ENCODE measurements around the gene OR10V1.

Gene OR10V1, protein sequence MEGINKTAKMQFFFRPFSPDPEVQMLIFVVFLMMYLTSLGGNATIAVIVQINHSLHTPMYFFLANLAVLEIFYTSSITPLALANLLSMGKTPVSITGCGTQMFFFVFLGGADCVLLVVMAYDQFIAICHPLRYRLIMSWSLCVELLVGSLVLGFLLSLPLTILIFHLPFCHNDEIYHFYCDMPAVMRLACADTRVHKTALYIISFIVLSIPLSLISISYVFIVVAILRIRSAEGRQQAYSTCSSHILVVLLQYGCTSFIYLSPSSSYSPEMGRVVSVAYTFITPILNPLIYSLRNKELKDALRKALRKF

DNA sequence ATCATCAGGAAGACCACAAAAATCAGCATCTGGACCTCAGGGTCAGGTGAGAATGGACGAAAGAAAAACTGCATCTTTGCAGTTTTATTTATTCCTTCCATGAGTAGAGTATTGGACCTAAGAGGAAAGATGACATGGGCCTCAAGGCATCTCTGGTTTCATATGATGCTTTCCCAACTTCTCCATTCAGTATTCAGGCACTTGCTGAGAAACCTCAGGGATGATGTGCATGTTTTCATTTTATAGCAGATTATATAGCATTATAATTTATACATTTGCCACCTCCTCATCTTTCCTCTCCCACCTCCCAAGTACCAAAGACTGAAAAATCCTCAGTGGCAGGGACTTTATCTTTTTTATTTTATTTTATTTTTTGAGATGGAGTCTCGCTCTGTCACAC is at the start of gene OR10V1:
OR10V1 (minus strand) TSS at position 101 of the 400 bp plus-strand sequence; CDS start at position 101, 0 bp downstream.
- no peak for DNase-seq

DNA sequence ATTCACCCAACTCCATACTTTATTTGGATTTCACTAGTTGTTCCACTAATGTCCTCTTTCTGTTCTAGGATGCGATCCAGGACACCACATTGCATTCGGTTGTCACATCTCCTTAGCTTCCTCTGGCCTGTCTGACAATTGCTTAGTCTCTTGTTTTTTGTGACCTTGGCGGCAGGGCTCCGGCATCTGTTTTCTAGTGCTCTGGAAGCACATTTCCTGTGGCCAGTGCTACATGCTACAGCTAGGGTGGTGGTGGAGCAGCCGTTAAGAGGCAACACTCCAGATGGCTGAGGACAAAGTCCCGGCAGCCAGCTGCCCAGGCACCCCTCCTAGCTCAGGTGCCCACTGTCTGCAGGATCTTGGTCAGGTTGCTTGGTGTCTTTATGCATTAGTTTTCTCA is 48.3 kb upstream of the OR10V1 start:
- no peak for DNase-seq

DNA sequence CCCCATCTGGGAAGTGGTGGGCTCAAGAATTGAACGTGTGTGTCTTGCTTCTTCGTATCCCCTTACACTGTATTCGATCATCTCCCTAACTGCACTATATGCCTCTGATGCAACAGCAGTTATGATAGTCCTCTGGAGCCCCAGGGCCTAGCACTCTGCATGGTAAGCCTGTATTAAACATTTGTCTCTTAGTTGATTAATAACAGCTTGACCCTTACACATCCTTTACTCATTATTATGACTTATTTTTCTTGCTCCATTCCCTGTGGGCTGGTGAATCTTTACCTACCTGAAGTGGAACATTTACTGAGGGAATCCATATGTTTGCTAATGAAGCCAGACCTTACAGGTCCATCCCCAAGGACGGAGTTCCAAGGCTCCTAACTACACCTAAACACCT is 47.1 kb upstream of the OR10V1 start:
- DNase-seq, result no peak

DNA sequence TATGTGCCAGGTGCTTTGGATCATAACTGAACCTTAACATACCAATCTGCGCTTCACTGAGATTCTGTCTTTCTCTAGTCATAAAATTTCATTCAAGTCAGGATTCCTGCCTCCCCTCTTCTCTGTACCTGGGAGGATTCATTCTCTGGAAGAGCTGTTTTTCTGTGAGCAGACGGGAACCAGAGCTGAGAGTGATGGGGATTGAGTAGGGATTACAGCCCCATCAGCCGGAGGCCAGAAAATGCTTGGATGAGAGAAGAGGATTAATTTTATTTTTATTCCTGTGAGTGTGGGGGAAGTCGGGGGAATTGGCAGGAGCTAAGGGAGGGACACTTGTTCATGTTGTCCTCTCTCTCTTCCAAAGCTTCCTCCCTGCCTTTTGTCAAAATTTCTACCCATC is 46.3 kb upstream of the OR10V1 start:
- DNase-seq, result no peak

DNA sequence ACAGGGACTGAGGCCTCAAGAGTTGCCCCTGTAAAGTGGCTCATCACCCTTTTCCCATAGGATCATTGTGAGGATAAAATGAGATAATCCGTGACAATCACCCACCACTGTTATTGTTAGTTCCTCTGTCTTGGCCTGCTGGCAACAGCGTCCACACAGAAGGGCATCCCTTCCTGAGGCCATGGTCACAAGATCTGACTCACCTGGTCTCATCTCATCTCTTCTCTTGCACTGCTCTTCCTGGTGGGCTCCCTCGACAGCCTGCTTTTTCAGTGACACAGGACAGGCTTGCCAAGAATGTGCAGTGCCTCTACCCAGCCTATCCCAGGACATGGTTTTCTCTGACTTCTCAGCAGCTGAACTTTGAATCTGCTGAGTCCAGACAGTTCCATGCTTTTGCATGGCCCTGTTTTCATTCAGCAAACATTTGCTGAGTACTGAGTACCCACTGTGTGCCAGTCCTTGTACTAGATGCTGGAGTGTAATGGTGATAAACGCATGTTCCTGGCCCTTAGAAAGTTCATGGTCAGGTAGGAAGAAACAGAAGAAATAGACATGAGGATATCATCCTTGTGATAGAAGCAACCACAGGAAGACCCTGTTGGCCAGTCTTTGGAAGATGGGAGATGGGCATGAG is 44.9 kb upstream of the OR10V1 start:
- no peak for DNase-seq

DNA sequence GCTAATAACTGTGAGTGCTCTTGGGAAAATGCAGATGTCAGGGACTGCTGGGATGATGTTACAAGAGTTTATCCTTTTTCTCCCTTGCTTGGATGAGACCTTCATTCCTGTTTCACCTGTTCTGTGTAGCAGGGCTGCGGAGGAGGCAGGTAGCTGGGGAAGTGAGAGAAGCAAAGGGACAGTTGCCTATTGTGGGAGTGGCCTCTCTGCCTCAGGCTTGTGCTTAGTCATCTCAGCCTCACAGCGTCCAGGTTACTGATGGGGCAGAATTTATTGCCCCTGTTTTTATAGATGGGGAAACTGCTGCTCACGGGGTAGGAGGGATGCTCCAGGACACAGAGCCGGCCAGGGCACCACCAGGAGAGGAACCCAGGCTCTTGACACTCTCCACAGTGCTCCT is 43.2 kb upstream of the OR10V1 start:
- no peak for DNase-seq

DNA sequence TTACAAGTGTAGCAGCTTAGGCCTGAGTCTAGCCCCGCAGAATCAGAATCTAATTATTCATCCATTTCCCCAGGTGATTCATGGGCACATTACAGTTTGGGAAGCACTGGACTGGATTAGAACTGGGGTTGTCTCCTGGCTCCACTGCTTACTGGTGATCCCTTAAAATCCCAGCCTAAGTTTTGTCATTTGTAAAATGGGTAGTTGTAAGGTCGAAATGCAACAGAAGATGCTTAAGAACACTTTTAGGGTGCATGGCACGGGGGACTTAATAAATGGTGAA is 42.9 kb upstream of the OR10V1 start:
- DNase-seq, result no peak

DNA sequence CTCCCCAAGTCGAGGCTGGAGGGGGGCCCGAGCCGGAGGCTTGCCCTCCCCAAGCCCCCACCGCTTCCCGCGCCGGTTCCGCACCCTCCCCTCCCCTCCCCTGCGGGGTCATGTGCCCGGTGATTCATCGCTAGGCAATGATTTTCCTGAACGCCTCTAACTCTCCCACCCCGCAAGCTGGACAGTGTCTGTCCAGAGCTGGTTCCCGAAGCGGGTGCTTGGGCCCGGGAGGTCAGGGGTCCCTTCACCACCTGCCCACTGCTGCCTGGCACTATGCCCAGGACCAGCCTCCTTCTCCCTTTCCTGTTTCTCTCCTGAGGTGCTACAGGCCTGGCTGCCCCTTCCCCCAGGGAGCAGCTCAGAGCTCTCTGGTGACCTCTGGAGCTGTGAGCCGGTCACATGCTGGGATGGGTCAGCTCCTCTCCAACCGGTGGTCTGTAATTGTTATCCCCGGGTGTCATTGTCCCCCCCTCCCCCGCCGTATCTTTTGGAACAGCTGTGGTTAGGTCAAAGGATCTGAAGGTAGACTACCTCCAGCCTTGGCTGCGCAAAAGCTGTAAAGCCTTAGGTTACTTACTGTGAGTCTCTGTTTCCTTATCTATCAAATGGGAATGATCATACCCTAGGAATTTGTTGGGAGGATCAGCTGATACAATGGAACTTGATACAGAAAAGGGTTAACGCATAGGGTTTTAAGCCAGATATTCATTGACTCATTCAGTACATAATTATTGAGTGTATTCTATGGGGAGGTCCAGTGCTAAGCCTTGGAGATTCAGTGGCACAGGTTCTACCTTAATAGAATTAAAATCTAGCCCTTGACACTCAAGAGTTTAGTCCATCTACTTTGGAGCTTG is 42.3 kb upstream of the OR10V1 start:
- DNase-seq, result no peak

DNA sequence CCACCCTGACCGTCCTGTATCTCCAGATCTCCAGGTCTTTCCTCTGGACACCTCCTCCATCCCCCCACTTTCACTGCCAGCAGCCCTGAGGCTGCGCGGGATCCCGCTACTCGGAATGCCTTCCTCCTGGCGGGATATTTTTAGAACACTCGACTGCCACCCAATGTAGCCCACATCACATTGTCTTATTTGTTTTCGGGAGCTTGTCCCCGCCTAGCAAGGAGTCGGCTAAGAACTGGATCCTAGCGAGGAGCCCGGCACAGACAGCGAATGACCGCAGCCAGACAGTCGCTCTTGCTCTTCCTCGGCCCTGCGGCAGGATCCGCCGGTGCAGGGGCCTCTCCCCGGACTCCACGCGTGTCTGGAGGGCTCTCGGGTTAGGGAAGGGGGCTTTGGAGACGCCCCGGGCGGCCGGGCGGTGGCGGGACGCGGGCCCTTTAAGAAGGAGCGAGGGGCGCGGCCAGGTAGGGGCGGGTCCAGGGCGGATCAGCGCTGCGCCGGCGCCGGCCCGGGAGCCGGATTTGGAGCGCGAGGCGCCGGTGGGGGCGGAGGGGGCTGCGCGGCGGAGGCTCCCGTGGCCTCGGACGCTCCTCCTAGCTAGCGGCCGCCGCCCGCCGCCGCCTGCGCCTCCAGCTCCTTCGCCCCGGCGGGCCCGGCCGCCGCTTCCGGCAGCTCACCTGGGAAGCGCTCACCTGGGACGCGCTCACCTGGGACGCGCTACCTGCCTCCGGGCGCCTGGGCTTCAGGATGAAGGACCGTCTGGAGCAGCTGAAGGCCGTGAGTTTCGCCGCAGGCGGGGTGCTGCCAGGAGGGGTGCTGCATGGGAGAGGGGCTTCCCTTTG is 41.4 kb upstream of the OR10V1 start, which contains the start of gene STX3:
STX3 (plus strand) TSS at position 518 of the 842 bp plus-strand sequence; CDS start at position 748, 230 bp downstream.
- DNase-seq, result peak; percentile 55

DNA sequence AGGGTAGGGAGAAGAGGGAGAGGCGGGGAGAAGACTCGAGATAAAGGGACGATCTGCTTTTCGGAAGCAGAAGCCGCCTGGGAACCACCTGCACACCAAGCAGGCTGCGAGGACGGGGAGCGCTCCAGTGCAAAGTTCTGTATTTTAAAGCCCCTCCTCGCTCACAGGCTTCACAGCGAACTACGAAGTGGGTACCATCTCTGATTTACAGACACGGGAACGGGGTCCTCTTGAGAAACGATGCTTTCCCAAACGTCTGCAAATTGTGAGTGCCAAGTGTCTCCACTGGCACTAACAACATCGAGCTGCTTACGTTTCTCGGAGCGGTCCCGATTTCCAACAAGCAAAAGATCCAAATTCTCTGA is 40.8 kb upstream of the OR10V1 start:
- DNase-seq, result no peak

DNA sequence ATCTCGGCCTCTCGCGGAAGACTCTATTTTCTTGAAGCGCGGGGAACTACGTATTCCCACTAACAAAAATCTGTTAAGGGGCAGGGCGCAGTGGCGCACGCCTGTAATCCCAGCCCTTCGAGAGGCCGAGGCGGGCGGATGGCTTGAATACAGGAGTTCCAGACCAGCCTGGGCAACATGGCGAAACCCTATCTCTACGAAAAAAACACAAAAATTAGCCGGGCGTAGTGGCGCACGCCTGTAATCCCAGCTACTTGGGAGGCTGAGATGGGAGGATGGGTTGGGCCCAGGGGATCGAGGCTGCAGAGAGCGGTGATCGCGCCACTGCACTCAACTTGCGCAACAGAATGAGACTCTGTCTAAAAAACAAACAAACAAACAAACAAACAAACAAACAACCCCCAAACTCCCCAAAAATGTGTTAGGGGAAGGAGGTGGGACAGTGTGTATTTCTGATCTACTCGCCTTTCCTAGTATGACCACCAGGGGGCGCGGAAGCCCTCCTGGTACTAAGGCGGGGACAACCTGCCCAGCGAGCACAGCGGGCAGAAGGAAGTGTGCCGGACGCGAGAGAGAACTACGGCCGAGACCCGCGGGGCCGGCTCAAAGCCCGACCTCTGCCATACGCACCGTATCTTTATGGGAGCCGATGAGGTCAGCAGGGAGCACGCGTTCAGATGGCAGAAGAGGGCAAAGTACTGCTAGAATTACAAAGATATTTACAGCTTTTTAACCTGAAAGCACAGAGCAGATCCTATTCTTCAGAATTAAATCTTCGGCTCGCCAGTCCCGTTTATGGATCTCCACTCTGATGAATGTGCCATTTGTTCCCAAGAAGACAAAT is 40.2 kb upstream of the OR10V1 start:
- peak; percentile 61 for DNase-seq

DNA sequence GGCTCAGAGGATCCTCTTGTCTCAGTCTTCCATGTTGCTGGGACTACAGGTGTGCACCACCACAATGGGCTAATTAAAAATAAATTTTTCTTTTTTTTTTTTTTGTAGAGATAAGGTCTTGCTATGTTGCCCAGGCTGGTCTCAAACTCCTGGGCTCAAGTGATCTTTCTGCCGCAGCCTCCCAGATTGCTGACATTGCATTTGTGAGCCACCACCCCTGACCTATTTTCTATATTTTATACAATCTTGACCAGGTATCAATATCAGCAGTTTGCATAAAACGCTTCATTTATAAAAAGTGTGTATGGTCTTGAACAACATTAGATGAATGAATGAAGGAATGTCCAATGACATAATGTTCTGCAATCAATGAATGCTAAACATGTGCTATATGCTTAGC is 32.5 kb upstream of the OR10V1 start:
- no peak for DNase-seq

DNA sequence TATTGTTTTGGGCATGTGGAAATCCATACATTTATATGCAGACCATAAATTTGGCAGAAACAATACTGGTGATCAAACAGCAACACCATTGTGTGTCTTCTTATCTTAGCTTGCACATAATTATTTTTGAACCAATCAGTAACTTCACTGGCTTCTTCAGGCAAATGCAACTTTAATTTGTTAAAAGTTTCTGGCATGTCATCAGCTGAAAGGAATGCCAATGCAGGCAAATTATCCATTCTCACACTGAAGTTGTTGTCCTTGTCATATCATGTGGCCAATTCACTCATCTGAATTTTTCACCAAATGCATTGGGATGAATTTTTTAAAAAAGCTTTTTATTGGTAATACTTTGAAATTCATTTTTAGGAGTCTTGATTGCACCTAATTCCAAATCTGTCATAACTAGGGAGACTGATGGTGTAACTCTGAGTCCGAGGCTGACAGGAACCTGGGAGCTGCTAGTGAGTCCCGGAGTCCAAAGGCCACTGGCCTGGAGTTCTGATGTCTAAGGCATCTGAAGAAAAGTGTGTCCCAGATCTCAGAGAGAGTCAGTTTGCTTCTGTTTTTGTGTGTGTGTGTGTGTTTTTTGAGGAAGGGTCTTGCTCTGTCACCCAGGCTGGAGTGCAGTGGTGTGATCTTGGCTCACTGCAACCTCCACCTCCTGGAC is 17.4 kb upstream of the OR10V1 start:
- DNase-seq, result no peak

DNA sequence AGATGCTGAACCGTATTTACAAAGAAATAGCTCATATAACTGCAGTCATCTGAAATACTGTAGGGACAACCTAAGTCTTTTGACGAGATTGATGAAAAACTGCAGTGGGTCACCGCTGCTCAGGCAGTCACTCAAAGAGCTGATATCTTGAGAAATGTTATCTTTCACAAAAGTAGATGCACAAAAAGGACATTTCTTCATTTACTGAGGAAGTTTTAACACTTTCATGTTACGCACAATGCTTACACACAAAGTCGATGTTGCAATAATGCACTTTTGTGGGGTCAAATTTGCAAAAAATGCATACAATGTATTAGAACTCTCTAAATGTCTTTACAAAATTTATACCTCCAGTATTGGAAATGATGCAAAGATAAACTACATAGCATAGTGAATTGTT is 16.2 kb upstream of the OR10V1 start:
- DNase-seq, result no peak

DNA sequence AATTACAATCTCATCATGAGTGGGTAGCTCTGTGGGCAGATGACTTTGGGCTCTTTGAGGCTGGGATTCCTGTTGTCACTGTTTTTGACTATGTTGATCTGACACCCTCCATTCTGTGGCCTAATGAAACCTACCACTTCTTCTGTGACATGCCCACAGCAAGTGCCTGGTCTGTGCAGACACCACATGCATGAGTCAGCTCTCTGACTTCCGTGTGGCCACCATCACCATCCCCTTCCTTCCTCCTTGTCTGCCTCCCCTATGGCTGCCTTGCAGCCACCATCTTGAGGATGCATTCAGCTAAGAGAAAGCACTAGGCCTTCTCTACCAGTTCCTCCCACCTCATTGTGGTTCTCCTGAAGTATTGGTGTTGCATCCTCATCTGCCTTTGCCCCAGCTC is 15.3 kb upstream of the OR10V1 start:
- peak; percentile 60 for DNase-seq

DNA sequence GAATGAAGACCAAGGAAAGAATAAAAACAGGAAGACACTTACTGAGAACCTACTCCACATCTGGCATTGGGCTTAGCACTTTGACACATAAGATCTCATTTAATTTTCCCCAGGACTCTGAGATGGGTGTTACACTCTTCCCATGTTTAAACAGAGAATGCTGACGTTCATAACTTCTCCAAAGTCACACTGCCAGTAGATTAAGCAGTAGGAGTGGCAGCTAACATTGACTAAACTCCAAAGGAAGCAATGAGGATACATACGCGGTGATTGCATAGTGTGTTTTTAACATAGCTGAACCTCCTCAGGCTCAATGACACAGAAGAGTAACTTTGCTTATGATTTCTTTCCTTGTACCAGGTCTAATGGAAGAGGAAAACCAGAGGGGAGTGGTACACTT is 14.5 kb upstream of the OR10V1 start:
- no peak for DNase-seq

DNA sequence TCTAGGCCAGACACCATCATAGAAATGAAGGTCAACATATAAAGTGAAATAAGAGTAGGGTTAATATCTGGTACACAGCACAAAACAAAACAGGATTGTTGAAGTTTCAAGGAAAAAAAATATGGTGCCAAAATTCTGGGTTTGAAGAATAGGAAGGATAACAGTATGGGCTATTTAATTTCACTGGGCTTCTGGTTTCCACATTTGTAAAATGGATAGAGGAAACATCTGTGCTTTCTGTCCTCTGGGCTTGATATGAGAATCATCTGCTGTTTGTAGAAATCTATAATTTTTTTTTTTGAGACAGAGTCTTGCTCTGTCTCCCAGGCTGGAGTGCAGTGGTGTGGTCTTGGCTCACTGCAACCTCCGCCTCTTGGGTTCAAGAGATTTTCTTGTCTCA is 13.8 kb upstream of the OR10V1 start:
- DNase-seq, result no peak

DNA sequence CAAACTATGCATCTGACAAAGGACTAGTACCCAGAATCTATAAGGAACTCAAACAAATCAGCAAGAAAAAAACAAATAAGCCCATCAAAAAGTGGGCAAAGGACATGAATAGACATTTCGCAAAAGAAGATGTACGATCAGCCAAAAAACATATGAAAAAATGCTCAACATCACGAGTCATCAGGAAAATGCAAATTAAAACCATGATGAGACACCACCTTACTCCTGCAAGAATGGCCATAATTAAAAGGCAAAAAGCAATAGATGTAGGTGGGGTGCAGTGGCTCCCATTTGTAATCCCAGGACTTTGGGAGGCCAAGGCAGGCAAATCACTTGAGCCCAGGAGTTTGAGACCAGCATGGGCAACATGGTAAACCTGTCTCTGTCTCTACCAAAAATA is 10.4 kb upstream of the OR10V1 start:
- no peak for DNase-seq

DNA sequence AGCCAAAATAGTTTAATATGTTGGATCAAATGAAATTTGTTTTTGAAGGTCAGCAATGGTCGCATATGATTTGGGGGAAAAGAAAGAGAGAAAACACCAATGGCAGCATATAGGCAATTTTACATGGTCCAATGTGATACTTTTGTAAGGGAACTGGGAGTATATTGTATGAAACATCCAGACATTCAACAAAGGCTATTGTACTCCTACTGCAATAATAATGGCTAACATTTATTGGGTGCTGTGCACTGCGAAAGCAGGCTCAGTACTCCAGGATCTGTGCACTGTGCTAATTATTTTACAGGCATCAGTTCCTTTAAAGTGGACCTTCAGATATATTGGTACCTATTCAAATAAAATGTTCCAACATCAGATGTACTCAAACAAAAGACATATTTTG is 5.9 kb upstream of the OR10V1 start:
- DNase-seq, result no peak

DNA sequence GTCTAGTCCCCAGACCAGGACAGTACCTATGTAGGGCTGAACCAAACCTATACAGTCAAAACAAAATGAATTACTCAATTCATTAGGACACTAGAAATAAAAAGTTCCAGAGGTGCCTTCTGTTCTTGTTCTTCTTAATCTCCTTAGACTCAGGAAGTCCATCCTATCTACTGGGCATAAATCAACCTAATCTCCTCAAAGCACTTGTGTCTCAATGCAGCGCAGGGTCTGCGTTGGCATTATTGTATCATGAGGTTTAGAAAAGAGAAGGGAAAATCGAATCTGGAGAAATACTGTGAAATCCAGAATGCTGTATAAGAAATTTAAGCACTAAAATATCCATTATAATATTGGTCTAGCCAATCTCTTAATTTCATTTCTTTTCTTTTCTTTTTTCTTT is 2.4 kb upstream of the OR10V1 start:
- DNase-seq, result no peak

DNA sequence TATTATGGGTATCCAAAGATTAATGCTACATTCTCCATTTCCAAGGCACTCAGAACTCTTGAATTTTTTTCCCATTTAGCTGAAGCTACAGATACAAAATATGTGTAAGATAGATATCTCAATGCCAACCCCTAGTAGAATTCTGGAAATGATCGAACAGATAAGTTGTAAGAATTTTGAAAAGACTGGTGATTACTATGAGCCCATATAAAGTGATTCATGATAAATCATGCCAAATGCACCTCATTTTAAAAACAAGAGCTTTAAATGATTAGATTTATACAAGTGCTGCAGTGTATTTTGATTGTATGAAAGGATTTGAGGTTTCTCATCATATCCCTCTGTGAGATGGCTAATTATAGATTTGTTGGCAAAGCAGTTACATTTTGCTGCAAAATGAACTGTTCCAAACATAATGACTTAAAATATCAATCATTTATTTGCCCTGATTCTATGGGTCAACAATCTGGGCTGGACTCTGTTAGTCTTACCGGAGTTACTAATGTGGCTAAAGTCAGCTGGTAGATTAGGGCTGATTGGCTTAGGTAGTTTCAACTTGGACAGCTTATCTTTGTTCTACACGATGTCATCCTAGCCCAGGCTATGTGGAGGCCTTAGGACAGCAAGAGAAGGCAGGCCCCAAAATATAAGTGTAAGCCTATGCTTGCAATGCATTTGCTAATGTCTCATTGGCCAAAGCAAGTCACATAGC is 3.4 kb downstream of the OR10V1 start:
- no peak for DNase-seq

All from GDM1 (cell line).